ENCODE results near the gene NUDT9.
"Not testable (repeated sequence)": the region's sequence is repeated elsewhere in the genome, so short reads cannot be mapped to it uniquely, and the experiment has no call there.

The NUDT9 gene

GRCh38 chr4:87458913-87459312 lies 36.5 kb downstream of the NUDT9 start:
- DNase-seq (ENCODE audit: extremely low read depth in 1 of 2, low read depth in 1 of 2), result no peak

GRCh38 chr4:87461281-87461700 lies 38.9 kb downstream of the NUDT9 start:
- DNase-seq (ENCODE audit: extremely low read depth in 1 of 2, low read depth in 1 of 2), result no peak

GRCh38 chr4:87462102-87462501 lies 39.7 kb downstream of the NUDT9 start:
- no peak for DNase-seq (ENCODE audit: extremely low read depth in 1 of 2, low read depth in 1 of 2)

GRCh38 chr4:87465739-87466366 lies 43.5 kb downstream of the NUDT9 start:
- DNase-seq (ENCODE audit: extremely low read depth in 1 of 2, low read depth in 1 of 2), result no peak

- no peak for DNase-seq (ENCODE audit: extremely low read depth in 1 of 2, low read depth in 1 of 2)
Observed at GRCh38 chr4:87469390-87469789, 47.0 kb downstream of the NUDT9 start.

- DNase-seq (ENCODE audit: extremely low read depth in 1 of 2, low read depth in 1 of 2), result no peak
Observed at GRCh38 chr4:87476934-87477333, 54.6 kb downstream of the NUDT9 start.

- no peak for DNase-seq (ENCODE audit: extremely low read depth in 1 of 2, low read depth in 1 of 2)
Observed at GRCh38 chr4:87478732-87479250, 56.4 kb downstream of the NUDT9 start.

- DNase-seq (ENCODE audit: extremely low read depth in 1 of 2, low read depth in 1 of 2), result no peak
Observed at GRCh38 chr4:87481377-87481776, 59.0 kb downstream of the NUDT9 start.

- DNase-seq (ENCODE audit: extremely low read depth in 1 of 2, low read depth in 1 of 2), result not testable (repeated sequence)
Observed at GRCh38 chr4:87483247-87483646, 60.9 kb downstream of the NUDT9 start.

- not testable (repeated sequence) for DNase-seq (ENCODE audit: extremely low read depth in 1 of 2, low read depth in 1 of 2)
Observed at GRCh38 chr4:87488666-87489065, 66.3 kb downstream of the NUDT9 start.

GRCh38 chr4:87489678-87490077 lies 67.3 kb downstream of the NUDT9 start:
- no peak for DNase-seq (ENCODE audit: extremely low read depth in 1 of 2, low read depth in 1 of 2)

GRCh38 chr4:87490664-87491369 lies 68.4 kb downstream of the NUDT9 start:
- no peak for DNase-seq (ENCODE audit: extremely low read depth in 1 of 2, low read depth in 1 of 2)

GRCh38 chr4:87491436-87491835 lies 69.1 kb downstream of the NUDT9 start:
- no peak for DNase-seq (ENCODE audit: extremely low read depth in 1 of 2, low read depth in 1 of 2)

GRCh38 chr4:87491851-87492250 lies 69.5 kb downstream of the NUDT9 start:
- not testable (repeated sequence) for DNase-seq (ENCODE audit: extremely low read depth in 1 of 2, low read depth in 1 of 2)

GRCh38 chr4:87493115-87493514 lies 70.7 kb downstream of the NUDT9 start:
- DNase-seq (ENCODE audit: extremely low read depth in 1 of 2, low read depth in 1 of 2), result no peak

- no peak for DNase-seq (ENCODE audit: extremely low read depth in 1 of 2, low read depth in 1 of 2)
Observed at GRCh38 chr4:87497159-87497558, 74.8 kb downstream of the NUDT9 start.

GRCh38 chr4:87497578-87497977 lies 75.2 kb downstream of the NUDT9 start:
- DNase-seq (ENCODE audit: extremely low read depth in 1 of 2, low read depth in 1 of 2), result no peak

GRCh38 chr4:87498446-87498900 lies 76.1 kb downstream of the NUDT9 start:
- DNase-seq (ENCODE audit: extremely low read depth in 1 of 2, low read depth in 1 of 2), result no peak

- no peak for DNase-seq (ENCODE audit: extremely low read depth in 1 of 2, low read depth in 1 of 2)
Observed at GRCh38 chr4:87499403-87500091, 77.2 kb downstream of the NUDT9 start.

GRCh38 chr4:87500092-87500462 lies 77.7 kb downstream of the NUDT9 start:
- no peak for DNase-seq (ENCODE audit: extremely low read depth in 1 of 2, low read depth in 1 of 2)

GRCh38 chr4:87502580-87503238 lies 80.3 kb downstream of the NUDT9 start:
- DNase-seq (ENCODE audit: extremely low read depth in 1 of 2, low read depth in 1 of 2), result no peak
